Epithelial cell of esophagus (primary cell): ENCODE results near the gene CBL.

Experiments used
- DNase-seq: peaks from one replicate; pipeline ENCODE4 v3.0.0; 2010; ENCODE audit warnings: low read depth
- H3K4me3 ChIP-seq: 2 replicates; pipeline ENCODE4 v1.5.1; 2011; ENCODE audit warnings: mild to moderate bottlenecking, low read length, control low read depth
- TF ChIP-seq, protein P1 (sequence below): IDR thresholded peaks from 2 replicates; pipeline ENCODE4 v1.5.1; 2011; ENCODE audit warnings: low read depth, mild to moderate bottlenecking, low read length, control low read depth, inconsistent platforms; ENCODE audit not compliant: insufficient read depth; ENCODE audit errors: missing control alignments

The CBL gene

GRCh38 chr11:119316729-119317591 is 110.8 kb downstream of the CBL start, which contains the start of gene MCAM:
Gene MCAM, minus strand, starts transcription at chr11:119317130. Its CDS starts 29 bp downstream, at chr11:119317101.
- peak within 1 kb of the TSS; percentile 42 for H3K4me3 ChIP-seq

DNA sequence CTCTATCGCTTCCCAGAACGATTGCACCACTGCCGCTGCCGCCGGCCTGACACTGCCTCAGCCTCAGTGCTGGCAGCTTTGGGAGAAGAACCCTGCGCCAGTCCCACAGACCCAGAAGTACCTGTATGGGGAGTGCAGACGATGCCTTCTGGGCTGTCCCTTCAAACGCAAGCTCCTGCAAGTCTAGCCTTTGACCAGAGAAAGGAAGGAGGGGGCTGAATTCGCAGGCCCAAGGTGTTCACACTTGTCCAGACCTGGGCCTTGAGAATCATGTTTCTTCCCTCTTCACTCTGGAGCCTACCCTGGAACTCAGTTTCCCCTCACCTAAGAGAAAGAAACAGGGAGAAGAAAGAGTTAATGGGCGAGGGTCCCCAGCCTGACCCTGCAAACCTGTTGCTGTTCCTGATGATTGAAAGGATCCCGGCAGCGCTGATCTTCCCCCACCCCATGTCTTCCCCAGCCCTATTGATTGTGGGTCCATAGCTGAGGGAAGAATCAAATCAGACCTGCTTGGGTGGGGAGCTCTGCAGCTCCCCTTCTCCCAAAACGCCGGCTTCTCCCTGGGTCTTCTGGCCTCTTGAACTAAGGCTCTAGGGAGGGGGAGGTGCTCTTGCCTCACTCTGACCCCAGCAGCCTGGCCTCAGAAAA is 111.6 kb downstream of the CBL start:
- peak; percentile 77 for DNase-seq
- TF ChIP-seq, protein P1, sequence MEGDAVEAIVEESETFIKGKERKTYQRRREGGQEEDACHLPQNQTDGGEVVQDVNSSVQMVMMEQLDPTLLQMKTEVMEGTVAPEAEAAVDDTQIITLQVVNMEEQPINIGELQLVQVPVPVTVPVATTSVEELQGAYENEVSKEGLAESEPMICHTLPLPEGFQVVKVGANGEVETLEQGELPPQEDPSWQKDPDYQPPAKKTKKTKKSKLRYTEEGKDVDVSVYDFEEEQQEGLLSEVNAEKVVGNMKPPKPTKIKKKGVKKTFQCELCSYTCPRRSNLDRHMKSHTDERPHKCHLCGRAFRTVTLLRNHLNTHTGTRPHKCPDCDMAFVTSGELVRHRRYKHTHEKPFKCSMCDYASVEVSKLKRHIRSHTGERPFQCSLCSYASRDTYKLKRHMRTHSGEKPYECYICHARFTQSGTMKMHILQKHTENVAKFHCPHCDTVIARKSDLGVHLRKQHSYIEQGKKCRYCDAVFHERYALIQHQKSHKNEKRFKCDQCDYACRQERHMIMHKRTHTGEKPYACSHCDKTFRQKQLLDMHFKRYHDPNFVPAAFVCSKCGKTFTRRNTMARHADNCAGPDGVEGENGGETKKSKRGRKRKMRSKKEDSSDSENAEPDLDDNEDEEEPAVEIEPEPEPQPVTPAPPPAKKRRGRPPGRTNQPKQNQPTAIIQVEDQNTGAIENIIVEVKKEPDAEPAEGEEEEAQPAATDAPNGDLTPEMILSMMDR: no peak
- peak overlapping the region; percentile 24 for H3K4me3 ChIP-seq

More at GRCh38 chr11:119316729-119317591, 110.8 kb downstream of the CBL start, which contains the start of gene MCAM:
- TF ChIP-seq, protein P1: no peak
- DNase-seq: peak; percentile 45

- DNase-seq: peak; percentile 86
- TF ChIP-seq, protein P1: no peak
- H3K4me3 ChIP-seq: no peak overlapping the region
These were observed 112.3 kb downstream of the CBL start for GRCh38 chr11:119318240-119319135.

DNA sequence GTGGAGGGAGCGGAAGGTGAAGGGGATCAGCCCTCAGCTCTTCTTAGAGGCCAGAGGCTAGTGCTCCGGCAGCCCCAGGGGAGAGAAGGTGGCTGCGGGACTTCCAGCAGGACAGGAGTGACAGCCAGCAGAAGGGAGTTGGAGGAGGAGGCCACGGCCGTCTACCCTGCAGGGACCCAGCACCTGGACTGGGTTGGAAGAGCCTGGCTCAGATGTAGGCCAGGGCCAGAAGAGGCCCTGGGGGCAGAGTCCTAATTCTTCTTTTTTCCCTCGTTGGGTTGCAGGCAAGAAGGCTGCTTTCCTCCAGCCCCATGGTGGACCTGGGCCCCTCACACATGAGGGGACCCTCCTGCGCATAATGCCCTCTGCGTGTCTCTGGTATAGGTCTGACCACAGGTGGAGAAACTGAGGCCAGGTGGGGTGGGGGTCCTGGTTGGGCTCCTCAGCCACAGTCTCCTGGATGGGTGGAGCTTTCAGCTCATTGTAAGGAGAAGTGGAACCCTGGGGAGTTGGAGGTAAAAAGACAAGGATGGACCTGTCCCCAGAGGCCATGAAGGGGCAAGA is 113.1 kb downstream of the CBL start:
- H3K4me3 ChIP-seq: no peak overlapping the region
- TF ChIP-seq, protein P1: no peak
- no peak for DNase-seq

DNA sequence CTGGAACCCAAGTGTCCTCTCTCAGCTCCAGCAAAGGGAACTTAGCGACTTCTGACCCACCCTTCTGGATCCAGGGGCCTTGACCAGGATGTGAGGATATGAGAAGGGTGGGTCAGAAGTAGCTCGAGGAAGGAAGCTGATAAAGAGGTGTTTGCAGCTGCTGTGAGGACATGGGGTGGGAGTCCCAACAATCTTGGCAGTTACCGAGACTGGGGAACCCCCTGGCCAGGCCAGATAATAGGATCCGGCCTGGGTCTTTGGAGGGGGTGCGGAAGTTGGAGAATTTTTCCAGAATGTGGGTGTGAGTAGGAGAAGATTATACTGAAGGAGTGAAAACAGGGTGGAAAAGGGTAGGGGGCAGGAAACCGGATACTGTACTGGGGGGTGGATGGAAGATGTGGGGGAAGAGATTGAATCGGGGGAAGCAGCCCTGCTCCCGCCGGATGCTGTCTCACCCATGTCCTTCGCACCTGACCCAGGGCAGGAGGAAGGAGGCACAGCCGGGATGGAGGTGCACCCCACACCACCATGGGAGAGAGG is 113.6 kb downstream of the CBL start:
- TF ChIP-seq, protein P1: no peak
- no peak for DNase-seq
- no peak overlapping the region for H3K4me3 ChIP-seq

DNA sequence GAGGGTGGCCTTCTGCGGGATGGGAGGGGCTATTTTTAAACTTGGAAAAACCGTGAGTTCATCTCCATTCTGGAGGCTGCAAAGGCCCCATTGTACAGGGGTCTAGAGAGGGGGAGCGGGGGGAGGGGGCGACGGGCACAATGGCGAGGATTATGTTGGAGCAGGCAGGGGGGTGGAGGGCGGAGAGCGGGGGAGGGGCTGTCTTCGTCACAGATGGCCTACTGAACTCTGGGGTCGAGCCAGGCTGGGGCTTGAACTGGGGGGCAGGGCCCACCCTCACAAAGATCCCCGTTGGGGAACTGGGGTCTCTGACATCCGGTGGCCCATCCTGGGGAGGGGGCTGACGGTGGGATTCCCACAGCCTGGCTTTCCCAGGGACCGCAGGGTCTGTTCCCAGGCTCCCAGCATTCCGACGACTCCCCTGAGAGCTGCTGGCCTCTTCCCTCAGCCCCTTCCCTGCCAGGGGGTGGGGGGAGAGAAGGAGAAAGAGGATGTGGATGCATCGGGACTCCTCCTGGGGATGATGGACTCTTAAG is 114.2 kb downstream of the CBL start:
- TF ChIP-seq, protein P1: no peak
- peak overlapping the region; percentile 47 for H3K4me3 ChIP-seq
- no peak for DNase-seq
